NB4 (cell line): Measurements from ENCODE around the gene FHL3.

Experiments used
- CTCF ChIP-seq: IDR thresholded peaks from one replicate; pipeline ENCODE4 v1.5.1; 2012; ENCODE audit warnings: low read depth, low read length
- MYC ChIP-seq: IDR thresholded peaks from 2 replicates; pipeline ENCODE4 v1.6.1; 2011; ENCODE audit warnings: low read depth, low read length

DNA sequence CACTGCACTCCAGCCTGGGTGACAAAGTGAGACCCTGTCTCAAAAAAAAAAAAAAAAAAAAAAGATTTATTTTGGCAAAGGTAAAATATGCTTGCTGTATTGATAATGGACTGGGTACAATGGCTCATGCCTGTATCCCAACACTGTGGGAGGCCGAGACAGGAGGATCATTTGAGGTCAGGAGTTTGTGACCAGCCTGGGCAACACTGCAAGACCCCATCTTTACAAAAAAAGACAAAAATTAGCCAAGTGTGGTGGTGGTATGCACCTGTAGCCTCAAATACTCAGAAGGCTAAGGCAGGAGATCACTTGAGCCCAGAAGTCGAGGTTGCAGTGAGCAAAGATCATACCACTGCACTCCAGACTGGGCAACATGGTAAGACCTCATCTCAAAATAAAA is 21.8 kb downstream of the FHL3 start:
- TF ChIP-seq CTCF (no peak), MYC (no peak)
